Measurements from ENCODE around the gene SPTLC2.

SPTLC2 gene

DNA sequence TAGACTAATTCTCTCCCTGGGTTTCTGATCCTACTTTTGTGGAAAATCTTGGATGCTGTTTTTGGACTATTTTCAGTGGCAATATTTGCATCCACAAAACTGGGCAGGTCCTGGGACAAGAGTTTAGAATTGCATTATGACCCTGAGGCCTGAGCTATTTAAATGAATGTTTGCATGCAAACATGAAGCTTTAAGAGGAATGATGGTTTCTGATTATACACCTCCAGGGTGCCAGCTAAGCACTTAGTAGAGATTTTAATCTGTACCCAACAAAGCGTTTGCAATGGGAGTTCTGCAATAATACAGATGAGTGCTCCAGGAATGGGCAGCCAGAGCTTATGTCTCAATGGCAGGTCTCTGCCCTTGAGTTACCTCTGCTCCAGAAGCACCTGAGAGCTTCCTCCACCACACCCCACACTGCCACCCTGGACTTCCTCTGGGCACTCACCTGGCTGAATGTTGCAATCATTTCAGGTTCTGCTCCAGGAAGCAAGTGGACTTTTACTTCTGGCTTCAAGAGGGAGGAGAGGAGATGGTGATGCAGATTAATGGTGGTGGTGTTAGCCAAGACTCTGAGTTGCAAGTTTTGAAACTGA lies 6.0 kb upstream of the SPTLC2 start:
- no peak for DNase-seq (ENCODE audit: low read depth in 2 of 2)

DNA sequence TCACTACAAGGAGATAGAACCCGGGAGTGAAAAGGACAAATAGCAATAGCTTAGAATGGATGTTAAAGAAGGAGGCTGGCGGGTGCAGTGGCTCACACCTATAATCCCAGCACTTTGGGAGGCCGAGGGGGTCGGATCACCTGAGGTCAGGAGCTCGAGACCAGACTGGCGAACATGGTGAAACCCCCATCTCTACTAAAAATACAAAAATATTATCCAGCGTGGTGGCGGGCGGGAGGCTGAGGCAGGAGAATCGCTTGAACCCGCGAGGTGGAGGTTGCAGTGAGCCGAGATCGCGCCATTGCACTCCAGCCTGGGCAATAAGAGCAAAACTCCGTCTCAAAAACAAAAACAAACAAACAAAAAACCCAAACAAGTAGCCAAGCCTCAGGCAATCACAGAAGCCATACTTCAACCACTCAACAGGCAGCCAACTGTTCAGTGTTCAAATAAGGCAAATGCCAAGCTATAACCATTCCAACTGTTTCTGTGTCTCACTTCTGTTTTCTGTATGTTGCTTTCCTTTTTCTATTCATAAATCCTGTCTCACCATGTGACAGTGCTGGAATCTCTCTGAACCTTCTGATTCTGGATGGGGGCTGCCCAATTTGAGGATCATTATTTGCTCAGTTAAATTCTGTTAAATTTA lies 3.9 kb upstream of the SPTLC2 start:
- DNase-seq (ENCODE audit: low read depth in 2 of 2) = no peak

DNA sequence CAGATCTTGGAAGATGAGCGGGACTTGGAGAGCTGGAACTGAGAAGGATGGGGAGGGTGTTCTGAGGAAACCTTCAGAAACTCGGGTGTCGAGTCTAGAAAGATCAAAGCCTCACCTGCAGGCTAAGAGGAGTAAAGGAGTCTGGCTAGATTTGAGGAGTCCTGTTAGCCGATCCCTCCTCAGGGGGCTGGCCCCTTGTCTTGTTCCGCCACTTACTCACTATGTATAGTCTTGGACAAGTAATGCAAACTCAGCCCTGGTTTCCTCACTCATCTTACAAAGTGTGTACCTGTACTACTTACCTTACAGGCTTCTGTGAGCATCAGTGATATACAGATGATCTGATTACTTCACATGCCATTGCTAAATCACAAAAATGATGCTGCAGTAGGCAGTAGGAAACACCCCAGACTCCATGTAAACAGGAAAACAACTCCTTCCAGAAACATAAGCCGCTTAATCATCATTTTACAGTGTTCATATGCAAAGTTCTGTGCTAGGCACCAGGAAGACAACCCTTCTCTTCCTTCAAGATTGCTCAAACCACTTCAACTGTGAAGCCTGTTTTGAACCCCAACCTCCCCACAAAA lies 2.0 kb upstream of the SPTLC2 start:
- DNase-seq (ENCODE audit: low read depth in 2 of 2) = no peak

DNA sequence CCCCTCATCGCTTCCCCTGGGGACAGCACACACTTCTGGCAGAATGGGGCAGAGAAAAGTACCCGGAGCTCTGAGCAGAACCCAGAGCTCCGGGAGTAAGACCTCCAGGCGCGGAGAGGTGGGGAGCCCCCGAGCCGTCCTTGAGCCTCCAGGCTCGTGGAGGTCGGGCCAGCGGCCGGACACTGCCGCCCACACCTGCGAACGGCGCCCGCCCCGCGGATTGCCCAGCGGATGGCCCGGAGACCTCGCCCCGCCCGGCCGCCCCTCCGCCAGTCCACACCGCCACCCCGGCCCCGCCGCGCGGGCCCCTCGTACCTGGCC lies 344 bp downstream of the SPTLC2 start:
- no peak for DNase-seq (ENCODE audit: low read depth in 2 of 2)

DNA sequence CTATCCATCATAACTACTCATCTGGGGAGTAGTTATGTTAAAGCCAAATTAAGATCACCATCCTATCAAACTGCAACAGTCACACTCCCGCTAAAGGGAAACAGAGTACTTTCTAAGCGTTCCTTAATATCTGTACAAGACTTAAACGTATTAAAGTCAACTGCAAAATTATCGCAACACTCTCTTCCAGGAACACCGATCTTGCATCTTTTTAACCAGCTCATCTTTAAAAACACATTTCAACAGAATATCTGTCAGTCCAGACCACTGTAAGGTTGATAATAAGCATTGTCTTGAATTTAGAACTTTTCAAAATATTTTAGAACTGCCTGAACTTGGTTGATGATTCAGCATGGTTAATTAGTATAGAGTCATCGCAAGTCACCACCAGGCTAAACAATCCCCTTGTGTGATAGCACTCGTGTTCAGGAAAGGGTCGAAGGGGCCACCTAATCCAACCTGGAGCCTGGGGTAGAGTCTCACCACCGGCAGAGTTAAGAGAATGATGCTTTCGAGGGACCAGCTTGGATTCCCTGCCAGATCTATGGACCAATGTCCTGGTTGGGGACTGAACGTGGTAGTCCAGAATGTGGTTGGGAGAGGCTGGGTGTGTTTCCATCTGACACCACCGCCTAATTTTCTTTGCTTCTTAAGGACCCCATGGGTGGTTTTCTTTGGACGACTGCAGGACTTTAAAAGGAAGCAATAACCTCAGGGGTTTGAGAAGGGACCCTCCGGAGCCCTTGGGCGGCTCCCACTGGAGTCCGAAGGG lies 890 bp downstream of the SPTLC2 start:
- DNase-seq (ENCODE audit: low read depth in 2 of 2) = no peak

DNA sequence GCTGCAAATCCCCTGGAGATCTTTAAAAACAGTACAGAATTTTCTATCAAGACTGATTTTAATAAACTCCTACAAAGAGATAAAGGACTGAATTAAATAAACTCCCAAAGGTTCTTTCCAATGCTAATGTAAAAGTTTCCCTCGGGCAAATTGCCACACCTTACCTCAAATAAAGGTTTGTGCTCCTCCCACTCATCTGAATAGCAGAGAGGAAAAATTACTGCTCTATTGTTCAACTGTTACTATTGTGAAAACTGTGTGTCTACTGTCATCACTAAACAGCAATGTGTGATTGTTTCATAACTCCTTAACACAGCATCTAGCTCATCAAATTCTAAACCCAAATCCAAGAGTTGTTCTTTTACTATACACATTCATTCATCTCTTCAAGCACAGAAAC lies 3.2 kb downstream of the SPTLC2 start:
- no peak for DNase-seq (ENCODE audit: low read depth in 2 of 2)

DNA sequence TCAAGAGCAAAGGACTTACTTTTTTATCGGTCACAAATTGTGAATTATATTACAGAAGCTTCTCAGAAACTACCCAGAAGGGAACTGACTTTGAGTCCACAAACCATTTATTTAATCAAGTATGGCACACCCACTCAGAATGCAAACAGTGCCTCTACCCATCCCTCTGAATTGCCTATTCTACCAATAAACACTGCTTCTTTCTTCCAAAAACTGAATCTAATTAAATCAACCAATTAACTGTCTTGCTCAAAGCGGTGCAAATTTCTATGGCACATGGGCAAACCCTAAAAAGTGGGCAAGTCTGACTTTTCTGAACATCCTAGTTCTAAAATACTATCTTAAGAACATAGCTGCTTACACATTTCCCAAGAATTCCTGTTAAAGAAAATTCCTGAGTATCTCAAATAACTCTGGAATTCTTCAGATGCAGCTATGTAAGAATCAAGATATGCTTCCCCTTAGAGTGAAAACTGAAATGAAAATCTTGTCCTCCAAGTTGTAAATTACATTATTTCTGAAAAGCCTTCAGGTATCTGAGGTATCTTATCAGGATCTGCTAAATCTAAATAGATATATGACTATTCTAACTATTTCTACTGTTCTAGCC lies 4.3 kb downstream of the SPTLC2 start:
- no peak for DNase-seq (ENCODE audit: low read depth in 2 of 2)

DNA sequence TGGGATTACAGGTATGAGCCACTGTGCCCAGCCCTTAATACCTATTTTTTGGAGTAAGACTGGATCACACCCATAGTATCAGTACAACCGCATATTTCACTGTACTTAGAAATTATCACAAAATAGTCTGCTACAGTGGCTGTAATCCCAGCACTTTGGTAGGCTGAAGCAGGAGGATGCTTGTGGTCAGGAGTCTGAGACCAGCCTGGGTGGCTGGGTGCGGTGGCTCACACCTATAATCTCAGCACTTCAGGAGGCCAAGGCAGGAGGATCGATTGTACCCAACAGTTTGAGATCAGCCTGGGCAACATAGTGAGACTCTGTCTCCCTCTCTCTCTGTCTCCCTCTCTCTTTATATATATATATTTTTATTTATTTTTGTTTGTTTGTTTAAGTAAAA lies 5.9 kb downstream of the SPTLC2 start:
- no peak for DNase-seq (ENCODE audit: low read depth in 2 of 2)

DNA sequence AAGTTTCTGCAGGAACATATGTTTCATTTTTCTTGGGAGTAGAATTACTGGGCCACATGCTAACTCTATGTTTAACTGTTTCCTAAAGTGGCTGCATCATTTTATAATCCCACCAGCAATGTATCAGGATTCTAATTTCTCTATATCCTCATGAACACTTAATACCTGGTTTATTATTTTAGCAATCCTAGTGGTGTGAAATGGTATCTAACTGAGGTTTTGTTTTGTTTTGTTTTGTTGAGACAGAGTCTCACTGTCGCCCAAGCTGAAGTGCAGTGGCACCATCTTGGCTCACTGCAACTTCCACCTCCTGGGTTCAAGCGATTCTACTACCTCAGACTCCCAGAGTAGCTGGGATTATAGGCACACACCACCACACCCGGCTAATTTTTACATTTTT lies 6.5 kb downstream of the SPTLC2 start:
- no peak for DNase-seq (ENCODE audit: low read depth in 2 of 2)

DNA sequence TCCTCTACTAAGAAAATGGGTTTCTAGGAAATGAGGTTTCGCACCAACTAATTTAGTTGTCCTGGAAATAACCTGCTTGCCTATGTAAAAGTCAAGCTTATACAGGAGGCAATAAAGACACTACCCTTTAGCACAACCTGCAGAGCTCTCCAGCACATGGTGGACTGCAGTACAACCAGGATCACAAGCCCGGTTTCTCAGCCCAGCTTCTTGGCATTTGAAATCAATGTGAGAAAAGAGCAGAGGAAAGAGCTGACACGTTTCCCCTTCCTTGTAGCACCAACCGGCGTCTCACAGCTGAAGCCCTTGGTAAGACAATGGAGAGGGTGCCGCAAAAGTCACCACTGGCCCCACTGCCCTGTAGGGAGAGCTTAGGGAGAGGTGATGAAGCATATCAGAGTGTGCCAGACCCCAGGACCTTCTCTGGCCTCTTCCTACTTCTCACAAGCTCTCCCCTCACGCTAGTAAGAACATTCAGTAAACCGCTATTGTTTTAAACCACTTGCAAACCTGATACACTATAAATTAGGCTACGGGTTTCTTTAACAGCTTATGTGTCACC lies 8.6 kb downstream of the SPTLC2 start:
- no peak for DNase-seq (ENCODE audit: low read depth in 2 of 2)

DNA sequence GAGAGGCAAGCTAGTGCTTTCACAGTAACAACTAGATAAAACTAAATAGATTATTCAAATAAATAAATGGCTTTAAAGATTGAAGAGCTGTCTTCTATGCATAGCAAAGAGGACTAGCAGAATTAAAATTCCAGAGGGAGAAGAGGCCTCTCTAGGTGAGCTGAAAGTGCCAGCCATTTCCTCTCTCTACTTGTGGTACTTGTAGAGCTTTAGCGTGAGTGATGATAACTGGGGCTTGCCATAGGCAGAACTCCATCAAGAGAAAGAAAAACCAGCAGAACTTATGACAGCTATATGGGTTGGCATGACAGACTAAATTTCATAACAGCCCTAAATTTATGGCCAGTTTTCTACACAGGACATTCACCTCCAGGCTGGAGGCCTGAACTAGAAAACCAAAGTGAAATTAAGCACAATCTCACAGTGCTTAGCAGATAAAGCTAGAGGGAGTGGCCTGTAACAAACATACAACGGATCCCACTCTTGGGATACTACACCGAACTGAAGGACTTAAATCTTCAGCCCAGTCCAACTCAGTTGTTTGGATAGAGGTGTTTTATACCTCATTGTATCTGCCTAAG lies 11.0 kb downstream of the SPTLC2 start:
- DNase-seq (ENCODE audit: low read depth in 2 of 2) = no peak

DNA sequence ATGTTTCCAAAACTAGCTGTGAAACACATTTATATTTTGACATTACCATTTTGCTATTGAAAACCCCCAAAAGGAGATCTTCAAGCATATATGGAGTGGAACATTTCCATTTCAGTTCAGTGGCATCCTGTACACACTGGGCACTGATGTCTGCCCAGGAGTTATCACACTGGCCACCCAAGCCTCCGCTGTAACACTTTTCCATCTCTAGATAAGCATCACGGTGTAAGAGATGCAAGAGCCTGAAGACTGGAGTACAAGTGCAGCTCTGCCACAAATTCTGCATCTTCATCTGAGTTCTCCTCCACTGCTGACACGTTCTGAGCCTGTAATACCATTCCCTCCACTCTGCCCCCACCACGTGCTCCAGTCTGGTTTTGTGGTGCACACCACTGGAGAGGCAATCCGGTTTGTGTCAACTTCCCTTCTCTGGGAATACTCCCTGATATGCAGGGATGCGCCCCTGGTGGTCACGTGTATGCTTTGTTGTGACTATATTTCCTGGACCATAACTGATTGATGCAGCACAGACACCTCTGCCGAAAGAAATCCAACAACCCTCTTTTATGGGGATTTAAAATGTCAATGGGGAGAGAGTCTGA lies 12.7 kb downstream of the SPTLC2 start:
- DNase-seq (ENCODE audit: low read depth in 2 of 2) = no peak

DNA sequence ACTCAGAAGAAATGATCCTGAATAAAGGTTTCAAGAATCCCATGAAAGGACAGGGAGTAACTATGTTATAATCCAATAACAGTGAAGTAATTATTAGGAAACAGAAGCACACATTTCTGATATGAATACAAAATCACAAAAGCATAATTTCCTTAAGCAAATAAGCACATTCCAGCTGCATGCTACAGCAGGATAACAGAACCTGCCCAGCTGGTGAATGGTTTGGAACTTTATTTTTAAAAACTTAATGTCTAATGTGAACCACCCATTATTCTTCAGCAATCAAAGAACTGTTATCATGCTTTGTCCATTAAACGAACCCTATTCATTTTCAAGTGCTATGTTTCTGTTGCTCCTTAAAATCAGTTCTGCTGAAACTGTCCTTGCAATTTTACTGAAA lies 13.4 kb downstream of the SPTLC2 start:
- no peak for DNase-seq (ENCODE audit: low read depth in 2 of 2)

DNA sequence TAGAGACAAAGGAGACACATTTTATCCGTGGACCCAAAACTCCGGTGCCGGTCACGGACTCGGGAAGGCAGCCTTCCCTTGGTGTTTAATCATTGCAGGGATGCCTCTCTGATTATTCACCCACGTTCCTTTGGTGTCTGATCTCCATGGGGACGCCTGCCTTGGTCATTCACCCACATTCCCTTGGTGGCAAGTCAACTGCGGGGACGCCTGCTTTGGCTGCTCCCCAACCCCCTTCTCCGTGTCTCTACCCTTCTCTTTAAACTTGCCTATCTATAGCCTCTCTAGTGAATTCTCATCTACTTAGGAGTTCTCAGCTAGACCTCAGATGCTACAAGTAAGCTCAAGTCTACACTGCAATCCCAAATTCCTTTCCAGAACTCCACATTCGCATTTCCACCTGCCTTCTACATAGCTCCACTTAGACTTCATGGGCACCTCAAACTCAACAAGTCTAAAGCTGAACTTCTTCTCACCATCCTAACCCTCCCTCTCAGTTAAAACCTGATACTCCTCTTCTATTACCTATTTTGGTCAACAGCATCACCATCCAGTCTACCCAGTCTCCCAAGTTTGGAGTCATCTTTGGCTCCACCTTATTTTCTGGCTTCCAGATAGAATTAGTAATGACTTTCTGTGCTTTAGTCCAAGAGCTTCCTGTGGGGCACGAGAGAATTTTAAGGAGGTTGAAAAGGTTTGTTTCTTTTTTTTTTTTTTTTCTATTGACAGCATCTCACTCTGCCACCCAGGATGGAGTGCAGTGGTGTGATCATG lies 14.4 kb downstream of the SPTLC2 start:
- no peak for DNase-seq (ENCODE audit: low read depth in 2 of 2)

DNA sequence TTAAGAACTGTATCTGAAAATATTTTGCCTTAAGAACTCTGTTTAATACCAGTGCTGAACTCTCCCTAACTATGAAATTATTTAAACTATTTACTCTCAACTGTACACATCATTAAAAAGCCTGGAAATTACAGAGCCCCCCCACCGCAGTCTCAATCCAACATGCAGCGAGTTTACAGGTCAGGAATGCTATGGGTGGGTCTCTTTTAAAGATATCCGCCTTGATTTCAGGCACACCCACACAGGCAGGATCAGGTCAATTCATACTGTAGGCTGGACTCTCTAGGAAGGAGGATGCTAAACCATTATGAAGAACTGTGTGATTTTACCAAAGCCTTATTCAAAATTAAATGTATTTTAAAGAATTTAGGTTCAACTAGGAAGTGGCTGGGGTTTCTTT lies 16.5 kb downstream of the SPTLC2 start:
- DNase-seq (ENCODE audit: low read depth in 2 of 2) = no peak

DNA sequence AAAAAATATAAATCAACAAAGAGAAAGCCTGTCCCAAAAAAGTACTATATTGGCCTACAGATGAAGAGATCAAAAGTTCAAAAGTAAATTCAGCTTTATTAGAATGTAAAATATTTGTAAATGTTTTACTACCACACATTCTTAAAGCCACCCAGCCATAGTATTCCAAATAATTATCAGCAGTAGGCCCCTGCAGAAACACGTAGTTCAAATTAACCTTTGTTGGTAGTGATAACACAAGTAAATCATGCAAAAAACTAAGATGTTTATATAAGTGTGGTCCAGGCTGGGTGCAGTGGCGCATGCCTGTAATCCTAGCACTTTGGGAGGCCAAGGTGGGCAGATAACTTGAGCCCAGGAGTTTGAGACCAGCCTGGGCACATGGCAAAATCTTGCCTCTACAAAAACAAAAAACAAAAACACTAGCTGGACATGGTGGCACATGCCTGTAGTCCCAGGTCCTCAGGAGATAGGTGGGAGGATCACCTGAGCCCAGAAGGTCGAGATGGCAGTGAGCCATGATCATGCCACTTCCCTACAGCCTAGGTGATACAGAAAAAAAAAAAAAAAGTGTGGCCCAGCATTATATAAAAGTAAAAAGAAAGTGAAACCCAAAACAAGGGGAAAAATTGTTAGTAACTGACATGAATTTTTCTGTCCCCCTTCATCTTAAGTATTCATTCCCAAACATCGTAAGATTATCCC lies 17.9 kb downstream of the SPTLC2 start:
- no peak for DNase-seq (ENCODE audit: low read depth in 2 of 2)

DNA sequence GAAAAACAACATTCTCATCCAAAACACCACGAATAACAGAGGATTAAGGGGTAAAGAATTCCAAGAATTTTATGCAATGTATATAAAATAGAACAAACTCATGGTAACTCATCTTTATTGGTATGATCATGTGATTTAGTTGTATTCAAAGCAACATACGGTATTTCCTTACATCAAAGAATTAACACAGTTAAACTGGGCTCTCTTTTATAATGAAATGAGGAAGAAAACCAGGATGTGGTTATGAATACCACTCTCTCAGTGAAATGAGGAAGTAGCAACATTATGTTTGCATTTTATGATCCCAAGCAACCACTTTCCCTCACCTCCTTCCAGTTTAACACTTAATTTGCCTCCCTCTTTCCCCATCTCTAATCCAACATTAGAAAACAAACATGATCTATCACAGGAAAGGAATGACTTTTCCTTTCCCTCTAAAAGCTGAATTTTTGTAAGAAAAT lies 22.9 kb downstream of the SPTLC2 start:
- DNase-seq (ENCODE audit: low read depth in 2 of 2) = no peak

DNA sequence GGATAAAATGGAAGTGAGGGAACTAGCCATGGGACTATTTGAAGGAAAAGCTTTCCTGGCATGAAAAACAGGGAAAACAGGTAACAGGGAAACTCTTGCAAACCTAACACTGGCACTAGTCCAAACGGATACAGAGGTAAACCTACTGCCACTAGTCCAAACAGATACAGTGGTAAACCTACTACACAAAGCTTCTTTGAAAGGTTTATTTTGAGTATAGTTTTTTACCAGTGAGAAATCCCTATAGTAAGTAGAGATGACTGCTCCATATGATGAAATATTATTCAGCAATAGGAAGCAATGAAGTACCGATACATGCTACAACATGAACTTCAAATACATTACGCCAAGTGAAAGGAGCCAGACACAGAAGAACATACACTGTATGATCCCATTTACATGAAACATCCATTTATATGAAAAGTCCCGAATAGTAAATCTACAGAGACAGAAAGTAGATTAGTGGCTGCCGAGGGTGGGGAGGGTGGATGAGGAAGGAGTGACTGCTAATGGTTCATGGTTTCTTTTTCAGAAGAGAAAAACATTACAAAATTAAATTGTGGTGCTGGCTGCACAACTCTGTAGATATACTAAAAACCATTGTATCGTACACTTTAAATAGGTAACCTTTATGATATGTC lies 25.5 kb downstream of the SPTLC2 start:
- no peak for DNase-seq (ENCODE audit: low read depth in 2 of 2)

DNA sequence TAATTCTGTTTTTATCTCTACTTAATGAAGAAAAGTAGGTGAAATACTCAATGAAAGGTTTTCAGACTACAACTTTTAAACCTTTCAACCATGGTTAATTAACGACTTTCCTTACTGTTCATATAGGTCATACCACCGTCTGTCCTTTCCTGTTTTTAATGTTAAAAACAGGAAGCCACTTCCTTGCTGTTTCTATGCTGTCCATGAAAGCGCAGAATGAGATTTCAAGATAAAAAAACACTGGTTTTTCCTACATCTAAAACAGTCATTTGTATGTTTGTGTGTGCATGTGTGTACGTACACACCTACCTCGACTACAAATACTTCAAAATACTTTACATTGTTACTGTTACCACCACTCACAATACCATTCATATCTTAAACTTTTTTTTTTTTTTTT lies 27.3 kb downstream of the SPTLC2 start:
- DNase-seq (ENCODE audit: low read depth in 2 of 2) = no peak
